Ascending aorta (tissue), 2 donors: ENCODE results near the gene MYOT. TPM values are rescaled to one million over a fixed set of nuclear protein-coding genes. Genes with fewer than 3 reads are reported as not detected.
"Not testable (repeated sequence)": the region's sequence is repeated elsewhere in the genome, so short reads cannot be mapped to it uniquely, and the experiment has no call there.

Source experiments
- DNase-seq, 2 donors: peaks; one replicate each; pipeline ENCODE4 v3.0.0-alpha.2; 2019; ENCODE audit warnings: low spot score in 2 of 2
- H3K27ac ChIP-seq, 2 donors: fragments of 200-600 bp; sonication (generic); one replicate each; pipeline ENCODE4 v1.5.1; 2016 to 2017; ENCODE audit warnings: mild to moderate bottlenecking in 1 of 2
- H3K27me3 ChIP-seq: fragments of 200-600 bp; sonication (generic); one replicate; pipeline ENCODE4 v1.5.1; 2017
- H3K36me3 ChIP-seq, 2 donors: fragments of 200-600 bp; sonication (generic); one replicate each; pipeline ENCODE4 v1.5.1; 2016
- H3K4me1 ChIP-seq, 2 donors: fragments of 200-600 bp; sonication (generic); one replicate each; pipeline ENCODE4 v1.5.1; 2016 to 2017; ENCODE audit warnings: mild to moderate bottlenecking in 1 of 2
- H3K4me3 ChIP-seq, 2 donors: fragments of 200-600 bp; sonication (generic); one replicate each; pipeline ENCODE4 v1.5.1; 2016 to 2017; ENCODE audit warnings: mild to moderate bottlenecking in 1 of 2
- H3K9me3 ChIP-seq, 2 donors: fragments of 200-600 bp; sonication (generic); one replicate each; pipeline ENCODE4 v1.5.1; 2016
- intact Hi-C: fragments of 100-400 bp; cut with DNase I; formaldehyde crosslinking; loops from one replicate; pipeline ENCODE4 v1.15.1; 2023
- total RNA-seq: library from RNA; depleted of rRNA; stranded (reverse); fragments of >200 nt; gene quantifications from one replicate; pipeline ENCODE4 v1.1.0, GENCODE V29; 2016
- TF ChIP-seq, protein P1 (sequence below), 3 experiments: fragments of 200-600 bp in 2 of 3; fragments of 450-650 bp in 1 of 3; sonication (generic) in 2 of 3; IDR thresholded peaks; one replicate each; pipeline ENCODE4 v1.5.1; 2016 to 2019; ENCODE audit warnings: antibody characterized with exemption in 3 of 3, mild to moderate bottlenecking in 1 of 3, moderate library complexity in 1 of 3

The MYOT gene
- total RNA-seq, 1 donor from 2014 or later, result 12.3 TPM

DNA sequence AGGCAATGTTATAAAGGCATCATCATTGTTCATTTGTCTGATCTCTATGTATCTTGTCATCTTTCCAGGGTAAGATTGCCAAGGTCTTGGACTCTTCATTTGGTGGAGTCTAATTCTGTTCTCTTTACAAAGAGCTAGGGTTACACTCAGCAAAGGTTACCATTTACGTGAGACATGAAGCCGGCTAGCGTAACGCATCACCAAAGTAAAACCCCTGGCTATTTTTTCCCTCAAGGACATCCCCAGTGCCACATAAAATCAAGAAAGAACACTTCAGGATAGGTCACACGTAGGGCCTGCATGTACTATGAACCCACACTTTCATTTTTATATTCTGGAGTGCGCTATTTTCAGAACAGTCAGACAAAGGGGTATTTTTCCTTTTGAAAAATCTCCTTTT is 20.0 kb upstream of the MYOT start:
- H3K9me3 ChIP-seq, result no peaks in the 10 kb centered on the region
- H3K4me3 ChIP-seq, result no peak overlapping the region
- no peak for DNase-seq
- no peaks in the 10 kb centered on the region for H3K27me3 ChIP-seq
- intact Hi-C loops, result no loop called here
- TF ChIP-seq, protein P1, sequence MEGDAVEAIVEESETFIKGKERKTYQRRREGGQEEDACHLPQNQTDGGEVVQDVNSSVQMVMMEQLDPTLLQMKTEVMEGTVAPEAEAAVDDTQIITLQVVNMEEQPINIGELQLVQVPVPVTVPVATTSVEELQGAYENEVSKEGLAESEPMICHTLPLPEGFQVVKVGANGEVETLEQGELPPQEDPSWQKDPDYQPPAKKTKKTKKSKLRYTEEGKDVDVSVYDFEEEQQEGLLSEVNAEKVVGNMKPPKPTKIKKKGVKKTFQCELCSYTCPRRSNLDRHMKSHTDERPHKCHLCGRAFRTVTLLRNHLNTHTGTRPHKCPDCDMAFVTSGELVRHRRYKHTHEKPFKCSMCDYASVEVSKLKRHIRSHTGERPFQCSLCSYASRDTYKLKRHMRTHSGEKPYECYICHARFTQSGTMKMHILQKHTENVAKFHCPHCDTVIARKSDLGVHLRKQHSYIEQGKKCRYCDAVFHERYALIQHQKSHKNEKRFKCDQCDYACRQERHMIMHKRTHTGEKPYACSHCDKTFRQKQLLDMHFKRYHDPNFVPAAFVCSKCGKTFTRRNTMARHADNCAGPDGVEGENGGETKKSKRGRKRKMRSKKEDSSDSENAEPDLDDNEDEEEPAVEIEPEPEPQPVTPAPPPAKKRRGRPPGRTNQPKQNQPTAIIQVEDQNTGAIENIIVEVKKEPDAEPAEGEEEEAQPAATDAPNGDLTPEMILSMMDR (IDR thresholded peaks at IDR 0.05), result no peak
- H3K27ac ChIP-seq, result no peak overlapping the region
- H3K4me1 ChIP-seq, result no peaks in the 10 kb centered on the region
- H3K36me3 ChIP-seq, result no peaks in the 10 kb centered on the region

DNA sequence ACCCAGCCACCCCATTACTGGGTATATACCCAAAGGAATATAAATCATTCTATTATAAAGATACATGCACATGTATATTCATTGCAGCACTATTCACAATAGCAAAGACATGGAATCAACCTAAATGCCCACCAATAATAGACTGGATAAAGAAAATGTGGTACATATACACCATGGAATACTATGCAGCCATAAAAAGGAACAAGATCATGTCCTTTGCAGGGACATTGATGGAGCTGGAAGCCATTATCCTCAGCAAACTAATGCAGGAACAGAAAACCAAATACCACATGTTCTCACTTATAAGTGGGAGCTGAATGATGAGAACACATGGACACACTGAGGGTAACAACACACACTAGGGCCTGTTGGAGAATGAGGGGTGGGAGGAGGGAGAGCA is 14.5 kb upstream of the MYOT start:
- intact Hi-C loops, H3K36me3 ChIP-seq, DNase-seq, H3K27ac ChIP-seq, H3K27me3 ChIP-seq, H3K9me3 ChIP-seq, H3K4me1 ChIP-seq, H3K4me3 ChIP-seq: not testable (repeated sequence)

DNA sequence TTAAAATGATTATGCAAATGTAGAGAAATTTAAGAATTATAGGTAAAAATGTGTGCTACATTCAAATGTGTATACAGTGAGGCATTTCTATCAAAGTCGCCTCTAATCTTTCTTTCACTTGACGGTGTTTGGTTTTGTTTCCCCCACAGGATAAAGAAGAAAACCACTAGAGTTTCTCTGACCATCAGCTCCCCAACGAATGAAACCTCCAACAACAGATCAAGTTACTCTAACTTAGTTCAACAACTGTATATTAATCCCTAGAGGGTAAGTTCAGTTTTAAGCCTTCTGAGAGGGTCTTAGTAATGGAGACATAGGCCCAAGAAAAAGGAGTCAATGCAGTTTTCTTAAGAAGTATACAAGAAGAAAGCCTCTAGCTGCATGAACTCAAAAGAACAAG is 11.5 kb upstream of the MYOT start:
- H3K4me3 ChIP-seq, result no peak overlapping the region
- DNase-seq, result no peak
- no peaks in the 10 kb centered on the region for H3K4me1 ChIP-seq
- intact Hi-C loops, result no loop called here
- H3K27ac ChIP-seq, result no peak overlapping the region
- no peaks in the 10 kb centered on the region for H3K9me3 ChIP-seq
- no peaks in the 10 kb centered on the region for H3K27me3 ChIP-seq
- TF ChIP-seq, protein P1 (IDR thresholded peaks at IDR 0.05), result no peak
- no peaks in the 10 kb centered on the region for H3K36me3 ChIP-seq

DNA sequence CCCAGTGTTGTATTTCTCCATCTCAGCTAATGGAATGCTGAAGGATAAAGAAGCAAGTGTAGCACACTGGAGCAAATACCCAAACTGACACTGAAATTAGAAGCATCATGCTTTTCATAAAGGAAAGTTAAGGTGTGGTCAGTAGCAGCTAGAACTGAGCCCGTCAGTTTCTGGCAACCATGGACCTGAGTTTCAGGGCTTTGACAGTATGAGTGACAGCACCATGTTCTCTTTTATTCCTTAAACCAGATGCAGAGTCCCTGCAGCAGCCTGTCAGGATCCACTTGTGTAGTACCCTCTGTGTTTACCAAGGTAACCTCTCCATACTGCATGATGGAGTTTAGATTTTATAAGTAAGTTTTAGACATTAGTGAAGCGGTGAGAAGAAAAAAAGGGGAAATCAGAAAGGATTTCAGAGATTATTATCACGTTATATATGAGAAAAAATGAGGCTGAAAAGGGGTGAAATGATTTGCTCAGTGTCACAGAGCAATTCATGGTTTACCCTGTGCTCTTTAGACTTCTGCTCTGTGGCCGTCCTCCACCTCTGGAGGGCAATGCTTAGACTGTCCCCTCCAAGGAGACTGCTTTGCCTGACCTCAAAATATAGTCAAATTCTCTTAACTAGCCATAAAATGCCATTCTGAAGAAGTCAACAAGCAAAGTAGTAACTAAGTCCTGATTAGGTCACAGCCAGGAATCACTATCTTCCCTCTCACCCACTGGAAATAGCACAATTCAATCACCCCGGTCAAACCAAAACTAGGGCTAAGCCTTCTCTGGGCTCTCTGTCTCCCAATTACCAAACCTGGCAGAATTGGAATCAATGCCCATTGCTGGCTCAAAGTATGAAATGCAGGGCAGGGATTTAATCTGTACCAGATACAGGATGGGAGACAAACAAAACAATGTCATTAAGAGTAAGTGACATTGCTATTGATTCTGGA is 10.5 kb upstream of the MYOT start:
- no peaks in the 10 kb centered on the region for H3K27me3 ChIP-seq
- peak overlapping the region in 1 of 2 donors; percentile 32 for H3K4me3 ChIP-seq
- intact Hi-C loops, result no loop called here
- H3K36me3 ChIP-seq, result no peaks in the 10 kb centered on the region
- peak overlapping the region in 1 of 2 donors; percentile 53 for H3K27ac ChIP-seq
- TF ChIP-seq, protein P1 (IDR thresholded peaks at IDR 0.05), result no peak
- no peaks in the 10 kb centered on the region for H3K9me3 ChIP-seq
- H3K4me1 ChIP-seq, result no peaks in the 10 kb centered on the region
- DNase-seq, result no peak

DNA sequence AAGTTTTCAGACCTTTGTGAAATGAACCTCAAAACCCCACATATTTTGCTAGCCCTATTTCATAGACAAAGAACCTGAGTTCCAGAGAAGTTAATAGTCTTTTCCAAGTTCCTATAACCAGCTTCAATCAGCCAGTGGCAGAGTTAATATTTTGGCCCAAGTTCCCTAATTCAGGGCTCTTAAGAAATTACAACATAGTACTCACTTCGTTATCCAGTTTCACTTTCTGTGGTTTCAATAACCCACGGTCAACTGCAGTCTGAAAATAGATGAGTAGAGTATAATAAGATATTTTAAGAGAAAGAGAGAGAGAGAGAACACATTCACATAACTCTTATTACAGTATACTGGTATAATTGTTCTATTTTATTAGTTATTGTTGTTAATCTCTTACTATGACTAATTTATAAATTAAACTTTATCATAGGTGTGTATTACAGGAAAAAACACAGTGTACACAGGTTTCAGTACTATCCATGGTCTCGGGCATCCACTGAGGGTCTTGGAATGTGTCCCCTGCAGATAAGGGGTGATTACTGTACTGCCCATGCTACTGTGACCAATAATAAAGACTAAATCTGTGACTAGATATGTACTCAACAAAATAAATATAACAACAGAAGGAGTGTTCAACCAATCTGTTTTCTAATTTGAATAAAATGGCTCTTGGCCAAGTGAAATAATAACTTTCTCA is 9.3 kb upstream of the MYOT start:
- Histone ChIP-seq H3K36me3 (no peaks in the 10 kb centered on the region), H3K4me3 (peak overlapping the region; percentile 32 to 38), H3K4me1 (no peaks in the 10 kb centered on the region), H3K27ac (peak overlapping the region in 1 of 2 donors; percentile 53), H3K9me3 (no peaks in the 10 kb centered on the region), H3K27me3 (no peaks in the 10 kb centered on the region)
- TF ChIP-seq, protein P1 (IDR thresholded peaks at IDR 0.05), result no peak
- no peak for DNase-seq
- intact Hi-C loops, result no loop called here

DNA sequence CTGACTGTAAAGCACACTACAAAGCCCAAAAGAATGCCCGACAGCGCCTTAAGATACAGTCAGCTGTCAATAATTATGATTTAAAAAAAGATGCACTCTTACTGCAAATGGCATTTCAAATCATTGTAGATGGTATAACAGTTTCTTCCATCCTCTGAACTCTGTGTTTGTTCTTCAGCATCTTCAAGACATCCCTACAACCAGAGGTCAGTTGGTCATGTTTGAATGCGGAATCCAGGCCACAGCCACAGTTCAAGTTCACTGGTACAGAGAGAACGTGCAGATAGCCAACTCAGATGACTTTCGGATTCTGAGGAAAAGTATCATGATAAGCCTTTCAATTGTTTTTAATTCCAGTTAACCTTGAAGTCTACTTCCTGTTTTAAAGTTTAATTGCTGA is 8.7 kb upstream of the MYOT start:
- DNase-seq, result no peak
- no peaks in the 10 kb centered on the region for H3K9me3 ChIP-seq
- peak overlapping the region in 1 of 2 donors; percentile 53 for H3K27ac ChIP-seq
- no peaks in the 10 kb centered on the region for H3K4me1 ChIP-seq
- H3K36me3 ChIP-seq, result no peaks in the 10 kb centered on the region
- TF ChIP-seq, protein P1 (IDR thresholded peaks at IDR 0.05), result no peak
- intact Hi-C loops, result no loop called here
- peak overlapping the region in 1 of 2 donors; percentile 38 for H3K4me3 ChIP-seq
- no peaks in the 10 kb centered on the region for H3K27me3 ChIP-seq
